GM19035 (cell line): ENCODE measurements around the gene FGF1.

Experiments used
- ATAC-seq: cut with Tn5 transposase; IDR thresholded peaks from one replicate; pipeline ENCODE4 v1.9.1; 2021; ENCODE audit not compliant: unreplicated experiment

Gene FGF1

DNA sequence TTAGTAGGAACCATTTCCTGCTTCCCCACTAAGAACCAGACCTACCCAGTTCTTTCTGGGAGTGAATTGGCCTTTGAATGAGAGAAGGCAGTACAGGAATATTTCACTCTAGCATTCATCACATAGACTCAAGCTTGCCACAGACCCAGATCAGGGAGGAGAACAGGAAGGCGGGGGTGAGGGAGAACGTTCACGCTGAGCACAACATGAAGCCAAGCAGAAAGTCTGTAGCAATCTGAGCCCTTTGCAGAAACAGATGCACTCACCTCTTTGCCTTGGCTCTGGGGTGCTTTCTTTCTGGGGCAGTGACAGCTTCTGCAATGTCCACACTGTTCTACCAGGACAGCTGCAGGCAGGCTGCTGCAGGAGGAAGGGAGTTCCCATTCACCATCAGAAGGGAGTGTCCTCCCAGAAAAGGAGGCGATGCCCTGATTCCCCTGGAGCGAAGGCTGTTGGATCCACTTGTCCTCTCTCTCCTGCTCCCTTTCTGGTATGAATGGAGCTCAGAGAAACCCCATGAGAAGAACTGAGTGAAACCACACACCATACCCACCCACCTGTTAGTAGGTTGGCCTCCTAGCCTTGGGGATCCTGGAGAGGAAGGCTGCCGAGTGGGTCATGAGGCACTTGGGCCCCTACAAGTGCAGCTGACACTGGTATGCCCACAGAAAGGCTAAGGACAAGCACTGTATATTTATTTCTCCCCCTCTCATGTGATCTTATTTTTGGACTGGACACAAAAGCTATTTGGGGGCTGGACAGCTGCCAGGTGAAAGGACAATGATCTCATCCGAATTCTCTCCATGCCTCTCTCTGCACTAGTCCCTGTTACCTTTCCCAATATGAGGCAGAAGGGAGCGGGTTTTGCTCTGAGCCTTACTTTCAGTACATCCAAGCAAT is 11.7 kb upstream of the FGF1 start:
- no peak for ATAC-seq

DNA sequence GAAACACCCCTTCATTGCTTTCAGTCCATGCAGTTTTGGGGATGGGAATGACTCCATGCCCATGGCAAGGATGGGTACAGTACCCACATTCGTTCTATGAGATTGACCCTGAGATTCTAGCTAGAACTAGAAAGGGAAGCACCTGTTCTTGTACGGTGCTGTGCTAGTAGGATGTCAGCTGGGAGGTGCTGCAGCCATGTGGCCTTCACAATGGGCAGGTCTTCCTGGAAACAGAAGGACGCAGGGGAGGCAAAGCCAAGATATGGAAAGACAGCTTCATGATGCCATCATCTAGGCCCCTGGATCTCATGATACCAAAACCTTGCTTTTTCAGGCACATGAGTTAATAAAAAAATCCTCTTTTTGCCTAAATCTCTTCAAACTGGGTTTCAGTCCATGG is 10.5 kb upstream of the FGF1 start:
- ATAC-seq = no peak

DNA sequence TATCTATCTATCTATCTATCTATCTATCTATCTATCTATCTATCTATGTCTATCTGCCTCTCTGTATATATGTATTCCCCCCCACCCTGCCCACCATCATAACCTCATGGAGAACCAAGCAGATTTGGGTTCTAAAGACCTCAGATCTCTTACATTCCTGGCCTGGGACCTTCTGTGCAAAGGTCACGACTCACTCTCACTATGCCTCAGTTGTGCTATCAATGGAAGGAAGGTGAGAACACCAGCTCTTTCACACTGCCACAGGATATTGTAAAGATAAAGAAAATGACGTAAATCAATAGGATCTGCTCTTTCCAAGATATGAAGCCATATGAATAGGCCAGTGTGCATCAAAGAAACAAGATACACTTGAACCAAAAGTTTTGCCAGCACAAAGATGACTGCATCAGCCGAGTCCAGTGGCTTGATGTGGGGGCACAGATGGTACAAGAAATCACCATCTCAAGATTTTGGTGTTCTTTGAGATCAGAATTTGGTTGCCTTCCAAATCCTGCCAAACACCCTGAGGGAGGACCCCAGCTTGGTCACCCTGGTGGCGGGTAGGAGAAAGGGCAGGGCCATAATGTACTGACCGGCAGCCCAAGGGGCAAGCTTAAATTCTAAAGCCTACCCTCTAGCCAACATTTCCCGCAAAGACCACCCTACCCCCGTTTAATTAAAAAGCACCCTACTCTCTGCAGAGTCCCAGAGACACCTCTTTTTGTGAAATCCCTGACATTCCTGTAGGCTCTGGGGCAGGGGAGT is 8.4 kb upstream of the FGF1 start:
- no peak for ATAC-seq

DNA sequence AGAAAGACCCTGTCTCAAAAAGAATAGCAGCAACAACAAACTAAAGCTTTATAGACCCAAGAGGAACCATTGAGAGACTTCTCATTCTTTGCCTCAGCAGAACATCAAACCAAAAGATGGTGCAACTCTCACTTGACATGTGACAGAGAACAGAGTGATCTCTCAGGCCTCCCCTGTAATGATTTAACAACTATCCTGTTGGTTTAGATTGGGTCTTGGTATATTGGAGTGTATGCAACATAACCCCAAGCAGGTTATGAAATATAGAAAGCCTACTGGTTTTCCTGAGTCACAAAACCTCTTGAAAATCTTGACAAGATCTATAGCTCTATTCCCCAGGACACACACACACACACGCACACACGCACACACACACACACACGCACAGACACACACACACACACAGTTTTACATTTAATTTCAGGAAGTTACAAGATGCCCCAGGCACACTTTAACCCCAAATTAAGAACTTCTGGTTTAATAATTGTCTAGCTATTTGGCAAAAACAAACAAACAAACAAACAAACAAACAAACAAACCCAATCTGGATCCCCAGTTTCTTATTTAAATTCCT is 6.5 kb upstream of the FGF1 start:
- ATAC-seq = no peak

DNA sequence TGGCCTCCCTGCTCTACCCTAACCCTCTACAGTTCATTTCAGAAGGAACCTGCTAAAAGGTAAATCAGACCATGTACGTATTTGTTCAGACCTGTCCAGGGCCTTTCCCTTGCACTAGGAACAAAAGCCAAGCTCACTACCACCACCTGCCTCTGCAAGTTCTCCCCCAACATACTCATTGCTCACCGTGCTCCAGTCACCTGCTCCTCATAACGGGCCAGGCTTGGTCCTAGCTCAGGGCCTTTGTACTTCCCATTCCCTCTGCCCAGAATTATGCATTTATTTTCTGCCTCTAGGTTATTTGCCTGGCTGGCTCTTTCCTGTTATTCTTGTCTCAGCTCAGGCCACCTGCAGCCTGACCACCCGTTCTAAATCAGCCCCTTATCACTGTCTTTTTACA is 4.8 kb upstream of the FGF1 start:
- ATAC-seq = no peak

DNA sequence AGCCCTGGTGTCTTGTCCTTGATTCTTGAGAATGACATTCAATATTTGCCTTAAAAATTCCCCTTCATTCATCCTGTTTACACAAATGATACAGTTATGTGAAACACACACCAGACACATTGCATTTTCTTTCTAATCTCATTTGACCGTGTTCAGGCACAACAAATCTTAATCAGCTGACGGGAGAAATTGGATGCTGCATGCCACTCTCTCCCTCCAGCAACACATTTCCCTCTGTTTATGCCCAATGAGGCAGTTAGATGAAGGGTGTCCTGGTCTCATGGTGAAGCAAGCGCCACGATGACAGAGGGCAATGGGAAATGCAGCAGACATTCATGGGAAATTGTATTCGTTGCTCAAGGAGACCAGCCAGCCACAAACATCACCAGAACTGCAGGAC is 3.2 kb upstream of the FGF1 start:
- no peak for ATAC-seq

DNA sequence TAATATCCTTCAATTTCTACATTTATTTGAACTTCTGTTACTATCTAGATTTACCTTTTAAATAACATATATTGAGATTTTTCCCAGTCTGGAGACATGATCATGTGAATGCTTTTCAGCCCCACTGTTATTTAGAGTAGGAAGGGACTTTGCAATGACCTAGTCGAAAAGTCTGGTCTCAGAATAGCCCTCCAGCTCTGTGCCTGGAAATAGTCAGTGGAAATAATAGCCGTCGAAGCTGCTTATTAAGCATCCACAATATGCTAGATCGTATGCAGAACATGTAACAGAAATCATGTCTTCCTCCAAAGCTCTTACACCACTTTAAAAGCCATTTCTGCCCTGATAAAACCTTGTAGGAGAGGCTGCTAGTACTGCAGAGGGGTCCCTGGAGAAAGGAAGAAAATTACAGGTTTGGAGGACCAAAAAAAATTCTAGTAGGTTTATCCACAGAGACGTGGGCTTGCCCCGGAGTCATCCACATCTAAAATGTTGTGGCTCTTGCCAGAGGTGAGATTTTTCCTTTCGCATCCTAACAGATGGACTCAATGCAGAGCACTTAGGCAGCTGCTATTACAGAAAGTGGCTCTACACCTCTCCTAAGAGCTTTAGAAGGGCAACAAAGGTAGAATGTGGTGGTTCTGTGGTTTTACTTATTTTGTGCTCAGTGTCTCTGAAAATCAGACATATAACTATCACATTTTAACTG is 2.5 kb upstream of the FGF1 start:
- no peak for ATAC-seq

DNA sequence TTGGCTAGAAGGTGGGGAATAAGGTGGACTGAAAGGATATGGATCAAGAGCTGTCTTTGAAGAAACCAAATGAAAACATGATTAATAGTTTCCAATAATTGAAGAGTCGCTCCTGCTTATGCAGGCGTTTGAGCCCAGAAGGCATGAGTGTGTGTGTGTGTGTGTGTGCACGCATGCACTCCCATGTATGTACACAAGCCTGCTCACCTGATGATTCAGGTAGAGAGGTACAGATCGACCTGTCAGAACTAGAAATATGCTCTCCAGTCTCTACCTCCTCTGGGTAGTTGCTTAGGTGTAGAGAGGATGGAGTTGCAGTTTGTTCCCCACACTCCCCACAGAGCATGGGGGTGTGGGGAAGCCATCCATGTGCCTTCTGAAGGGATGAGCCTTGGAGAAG is 1.1 kb upstream of the FGF1 start:
- no peak for ATAC-seq

DNA sequence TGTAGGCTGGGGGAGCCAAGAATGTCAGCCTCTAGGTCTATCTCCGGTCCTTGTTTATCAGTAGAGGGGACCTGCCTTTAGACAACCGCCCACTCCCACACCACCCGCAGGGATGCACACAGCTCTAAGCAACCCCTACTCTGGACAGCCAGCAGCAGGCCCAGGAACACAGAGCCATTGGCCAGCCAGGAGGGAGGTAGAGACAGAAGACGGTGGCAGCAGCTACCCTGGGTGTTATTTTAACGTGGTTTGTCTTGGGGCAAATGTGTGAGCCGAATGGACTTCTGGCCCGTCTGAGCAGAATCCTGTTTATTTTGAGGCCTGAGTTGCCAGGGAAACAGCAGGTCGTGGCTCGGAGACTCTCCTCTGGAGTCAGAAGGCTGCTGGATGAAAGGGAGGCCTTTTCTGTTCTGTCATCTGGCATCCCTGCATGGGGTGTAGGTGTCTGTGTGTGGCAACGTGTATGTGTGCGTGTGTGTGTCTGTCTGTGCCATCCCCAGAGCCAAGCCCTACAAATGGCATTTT is 382 bp upstream of the FGF1 start:
- ATAC-seq = no peak

DNA sequence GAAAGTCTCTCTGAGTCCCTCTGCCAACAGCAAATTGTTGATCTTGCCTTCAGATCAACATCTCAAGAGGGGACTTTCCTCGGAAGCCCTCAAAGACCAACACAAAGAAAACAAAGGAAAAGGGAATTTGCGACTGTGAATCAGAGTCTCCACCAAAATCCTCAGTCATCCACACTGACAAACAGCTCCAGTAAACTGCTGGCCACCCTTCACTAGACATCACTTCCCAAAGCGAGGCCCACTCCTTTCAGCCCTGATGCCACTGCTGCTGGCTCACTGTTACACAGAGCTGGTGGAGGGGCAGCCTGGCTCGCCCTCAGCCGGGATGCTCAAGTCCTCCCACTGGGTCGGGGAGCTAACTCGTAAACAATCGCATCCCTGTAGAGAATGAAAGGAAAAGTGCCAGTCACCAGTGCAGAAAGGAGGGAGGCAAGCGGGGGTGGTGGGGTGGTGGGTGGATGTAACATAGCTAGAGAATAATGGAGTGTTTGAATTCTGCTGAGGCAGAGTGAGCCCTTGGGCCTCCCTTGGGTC is 1.3 kb downstream of the FGF1 start:
- ATAC-seq = no peak

DNA sequence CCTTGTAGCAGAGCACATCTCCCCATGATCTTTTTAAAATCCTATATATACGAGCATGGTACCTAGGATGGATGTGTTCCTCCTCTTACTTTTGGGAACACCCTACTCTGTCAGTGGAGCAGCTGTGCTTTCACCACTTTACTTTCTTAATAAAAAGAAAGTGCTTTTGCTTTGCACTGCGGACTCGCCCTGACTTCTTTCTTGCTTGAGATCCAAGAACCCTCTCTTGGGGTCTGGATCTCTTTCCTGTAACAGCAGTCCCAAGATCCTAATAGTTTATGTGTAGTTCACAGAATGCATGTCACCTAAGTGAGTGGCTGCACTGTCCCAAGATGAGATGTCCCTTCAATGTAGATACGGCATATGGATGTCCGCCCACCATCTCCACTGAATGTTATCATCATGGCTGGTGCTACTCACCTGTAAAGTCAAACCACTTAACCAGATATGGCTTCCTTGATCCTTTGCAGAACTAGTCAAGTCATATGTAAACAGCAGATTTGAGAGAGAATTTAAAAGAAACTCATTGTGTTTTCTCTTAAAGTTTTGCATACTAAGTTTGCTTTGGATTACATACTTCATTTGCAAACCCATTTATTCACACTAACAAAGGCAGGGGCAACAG is 1.9 kb downstream of the FGF1 start:
- no peak for ATAC-seq

DNA sequence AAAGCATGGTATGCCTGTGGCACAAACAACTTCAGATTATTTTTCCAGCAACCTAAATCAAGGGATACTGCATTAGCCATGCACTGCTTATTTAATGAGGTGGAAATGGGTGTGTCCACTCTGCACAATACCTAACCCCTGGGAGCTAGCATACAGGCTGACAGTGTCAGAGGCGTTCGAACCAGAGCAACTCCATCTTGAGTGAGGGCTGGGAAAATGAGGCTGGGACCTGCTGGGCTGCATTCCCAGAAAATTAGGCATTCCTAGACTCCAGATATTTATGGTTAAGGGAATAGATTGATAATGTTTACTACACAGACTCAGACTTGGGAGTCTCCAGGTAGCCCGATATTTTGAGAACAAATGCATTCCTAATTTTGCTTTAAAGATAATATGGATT is 2.8 kb downstream of the FGF1 start:
- ATAC-seq = no peak

DNA sequence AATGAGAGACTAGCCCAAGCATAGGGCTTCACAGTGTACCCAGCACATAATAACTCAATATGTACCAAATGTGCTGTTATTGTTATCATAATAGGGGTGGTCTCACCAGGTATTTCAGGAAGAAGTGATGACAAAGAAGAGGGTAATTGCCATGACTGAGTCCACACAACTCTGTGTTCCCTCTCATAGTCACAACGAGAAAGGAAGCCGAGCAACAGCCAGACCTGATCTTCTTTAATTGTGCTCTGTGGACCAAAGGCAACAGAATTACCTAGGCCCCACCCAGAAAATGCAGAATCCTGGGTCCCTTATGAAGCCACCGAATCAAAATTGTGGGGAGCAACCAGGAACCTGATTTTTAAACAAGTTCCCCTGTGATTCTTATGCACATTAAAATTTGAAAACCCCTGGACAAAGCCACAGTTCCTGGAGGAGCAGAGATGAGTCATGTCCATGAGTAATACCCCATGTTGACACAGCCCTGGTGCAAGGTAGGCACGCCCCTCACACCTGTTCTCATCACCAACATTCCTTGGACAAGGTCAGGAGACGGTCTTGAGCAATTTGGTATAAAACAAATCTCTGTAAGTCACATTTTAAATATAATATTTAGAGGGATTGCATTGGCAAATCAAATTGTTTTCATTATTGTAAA is 5.2 kb downstream of the FGF1 start:
- no peak for ATAC-seq

DNA sequence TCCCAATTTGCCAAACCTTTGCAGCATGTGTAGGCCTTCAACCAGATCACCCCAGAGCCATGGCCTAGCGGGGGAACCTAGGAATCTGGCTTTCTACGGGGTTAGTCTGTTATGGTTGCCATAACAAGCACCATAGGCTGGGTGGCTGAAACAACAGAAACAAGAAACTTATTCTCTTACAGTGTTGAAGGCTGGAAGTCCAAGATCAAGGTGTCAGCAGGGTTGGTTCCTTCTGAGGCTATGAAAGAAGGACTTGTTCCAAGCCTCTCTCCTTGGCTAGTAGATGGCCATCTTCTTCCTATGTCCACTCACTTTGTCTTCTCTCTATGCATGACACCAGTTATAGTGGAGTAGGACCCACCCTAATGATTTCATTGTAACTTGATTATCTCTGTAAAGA is 6.1 kb downstream of the FGF1 start:
- no peak for ATAC-seq

DNA sequence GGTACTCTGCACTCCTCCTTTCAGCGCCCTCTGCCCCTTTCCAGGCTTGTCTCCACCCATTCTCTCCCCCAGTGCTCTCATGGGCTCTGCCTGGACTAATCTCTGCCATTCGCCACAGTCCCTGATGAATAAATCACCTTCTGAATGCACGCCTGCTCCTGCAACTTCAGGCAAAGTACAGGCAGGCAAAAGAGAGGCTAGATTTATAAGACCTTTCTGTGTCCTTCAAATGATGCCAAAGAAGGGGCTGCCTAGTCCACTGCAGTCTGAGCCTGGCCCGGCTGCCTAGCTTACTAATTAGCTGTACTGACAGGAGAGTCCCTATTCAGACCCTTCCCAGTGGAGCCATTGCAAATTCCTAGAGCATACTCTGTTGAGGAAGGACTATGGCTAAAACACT is 7.4 kb downstream of the FGF1 start:
- ATAC-seq = no peak

DNA sequence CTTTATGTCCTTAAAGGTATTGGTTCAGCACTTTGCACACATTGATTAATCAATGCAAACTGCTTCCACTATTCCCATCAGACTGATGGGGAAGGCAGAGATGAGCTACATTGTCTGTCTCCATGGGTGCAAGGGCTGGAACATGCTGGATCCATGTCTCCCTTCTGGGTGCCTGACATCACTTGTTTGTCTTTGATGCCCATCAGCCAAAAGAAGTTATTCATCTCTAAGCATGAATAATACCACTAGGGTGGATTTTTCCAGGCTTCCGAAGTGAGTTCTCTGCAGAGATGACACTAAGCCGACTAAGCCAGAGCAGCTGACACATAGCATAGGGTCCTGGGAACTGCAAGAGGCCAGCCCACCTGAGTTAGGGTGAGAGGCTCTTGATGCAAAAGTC is 8.7 kb downstream of the FGF1 start:
- ATAC-seq = no peak

DNA sequence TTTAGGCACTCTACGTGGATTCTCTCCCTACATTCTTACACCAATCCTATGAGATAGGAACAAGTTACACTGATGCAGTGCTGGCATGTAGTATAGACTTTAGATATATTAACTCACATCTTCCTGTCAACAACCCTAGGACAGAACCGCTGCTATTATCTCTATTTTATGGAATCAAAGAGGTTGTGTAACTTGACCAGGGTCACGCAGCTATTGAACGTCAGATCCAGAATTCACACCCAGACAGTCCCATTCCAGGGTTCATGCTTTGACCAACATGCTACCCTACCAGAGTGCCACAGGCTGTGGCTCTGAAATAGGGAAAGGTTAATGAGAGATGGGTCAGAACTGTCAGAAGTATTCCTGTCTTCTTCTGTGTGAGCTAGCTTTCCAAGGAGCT is 9.6 kb downstream of the FGF1 start:
- ATAC-seq = no peak

DNA sequence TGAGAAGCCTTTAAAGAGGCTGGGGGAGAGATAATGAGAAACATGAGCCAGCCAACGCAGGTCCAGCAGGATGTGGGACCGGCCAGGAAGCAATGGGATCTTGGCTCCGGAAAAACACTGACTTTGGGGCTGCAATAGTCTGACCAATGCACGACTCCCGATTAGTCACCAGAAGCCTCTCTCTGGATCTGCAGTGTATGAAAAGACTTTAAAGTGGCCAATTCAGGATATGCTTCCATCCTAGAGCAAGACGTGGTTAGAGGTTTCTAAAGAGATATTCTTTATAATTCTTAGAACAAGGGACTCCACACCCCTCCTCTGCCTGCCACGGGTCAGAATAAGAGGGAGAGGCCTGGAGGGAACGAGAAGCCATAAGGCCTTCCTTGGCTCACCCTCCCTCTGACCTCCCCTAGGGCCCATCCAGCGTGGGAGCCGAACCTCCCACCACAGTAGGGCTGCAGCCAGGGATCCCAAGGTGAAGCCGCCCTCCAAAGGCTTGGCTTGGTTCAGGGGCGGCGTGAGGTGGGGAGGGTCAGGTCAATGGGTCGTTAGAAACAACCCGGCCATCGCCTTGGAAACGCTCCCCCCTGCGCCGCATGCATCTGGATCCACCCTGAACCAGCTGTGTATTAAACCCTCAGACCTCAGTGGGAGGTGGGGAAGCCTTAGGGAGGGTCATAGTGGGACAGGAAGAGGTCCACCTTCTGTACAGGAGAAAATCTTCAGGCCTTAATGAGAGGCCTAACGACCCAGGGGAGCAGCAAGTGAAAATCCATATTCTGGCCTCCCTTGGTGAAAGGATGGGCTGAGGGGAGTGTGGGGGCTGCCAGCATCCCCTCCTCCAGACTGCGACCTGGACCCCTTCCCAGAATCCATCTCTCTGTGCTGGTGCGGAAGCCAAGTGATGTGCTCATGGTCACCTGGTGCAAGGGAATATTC is 11.1 kb downstream of the FGF1 start:
- ATAC-seq = no peak

DNA sequence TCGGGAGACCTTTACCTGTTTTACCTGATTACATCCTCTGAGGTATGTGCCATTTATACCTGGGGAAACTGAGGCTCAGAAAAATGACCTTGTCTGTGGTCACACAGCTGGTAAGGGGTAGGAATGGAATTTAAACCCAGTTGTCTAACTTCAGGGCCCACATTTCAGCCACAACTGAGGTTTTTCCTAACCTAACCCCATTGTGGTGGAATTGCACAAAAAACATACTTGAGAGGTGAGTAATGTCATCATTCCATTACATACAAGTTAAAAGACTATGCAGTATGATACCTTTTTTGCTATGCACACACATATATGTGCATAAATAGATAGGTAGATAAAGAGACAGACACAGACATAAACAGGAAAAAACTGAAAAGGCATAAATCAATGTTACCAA is 14.1 kb downstream of the FGF1 start:
- ATAC-seq = no peak
